NOMO-1 (cell line): ENCODE data around the gene TGFBR2.
"Not testable (repeated sequence)": the region's sequence is repeated elsewhere in the genome, so short reads cannot be mapped to it uniquely, and the experiment has no call there.

ENCODE experiments used
- DNase-seq, 2 experiments: peaks; one replicate each; lab custom pipeline; 2025; ENCODE audit not compliant: unreplicated experiment in 2 of 2; lab: John Stamatoyannopoulos, UW

TGFBR2 gene

GRCh38 chr3:30654269-30654668, 47.9 kb downstream of the TGFBR2 start:
- no peak for DNase-seq

- peak; percentile 12 to 81 for DNase-seq
These were observed 48.9 kb downstream of the TGFBR2 start for GRCh38 chr3:30655187-30655812.

- DNase-seq, result no peak
These were observed 50.3 kb downstream of the TGFBR2 start for GRCh38 chr3:30656624-30657141.

GRCh38 chr3:30657914-30658313, 51.5 kb downstream of the TGFBR2 start:
- DNase-seq, result peak in 1 of 2 experiments; percentile 33

- DNase-seq, result peak; percentile 58 to 89
These were observed 52.1 kb downstream of the TGFBR2 start for GRCh38 chr3:30658328-30659052.

GRCh38 chr3:30659270-30660130, 53.1 kb downstream of the TGFBR2 start:
- DNase-seq, result peak in 1 of 2 experiments; percentile 0

- DNase-seq, result no peak
These were observed 53.7 kb downstream of the TGFBR2 start for GRCh38 chr3:30660136-30660535.

- no peak for DNase-seq
These were observed 54.3 kb downstream of the TGFBR2 start for GRCh38 chr3:30660656-30661055.

GRCh38 chr3:30661098-30661873, 54.9 kb downstream of the TGFBR2 start:
- DNase-seq, result no peak

GRCh38 chr3:30662836-30663235, 56.4 kb downstream of the TGFBR2 start:
- no peak for DNase-seq

GRCh38 chr3:30663533-30664241, 57.3 kb downstream of the TGFBR2 start:
- no peak for DNase-seq

GRCh38 chr3:30664459-30664858, 58.1 kb downstream of the TGFBR2 start:
- DNase-seq, result no peak

- DNase-seq, result peak; percentile 19 to 36
These were observed 58.5 kb downstream of the TGFBR2 start for GRCh38 chr3:30664884-30665283.

GRCh38 chr3:30665539-30665938, 59.1 kb downstream of the TGFBR2 start:
- no peak for DNase-seq

- DNase-seq, result no peak
These were observed 60.3 kb downstream of the TGFBR2 start for GRCh38 chr3:30666572-30667279.

GRCh38 chr3:30667280-30667651, 60.9 kb downstream of the TGFBR2 start:
- no peak for DNase-seq

- no peak for DNase-seq
These were observed 61.7 kb downstream of the TGFBR2 start for GRCh38 chr3:30668051-30668609.

GRCh38 chr3:30669360-30669934, 63.0 kb downstream of the TGFBR2 start:
- DNase-seq, result not testable (repeated sequence)

- no peak for DNase-seq
These were observed 63.9 kb downstream of the TGFBR2 start for GRCh38 chr3:30670292-30670691.
